K562 (cell line): ENCODE measurements around the gene AGK. TPM values are rescaled to one million over a fixed set of nuclear protein-coding genes. Genes with fewer than 3 reads are reported as not detected.

ENCODE experiments used
- ATAC-seq: fragments of 200-7000 bp; cut with Tn5 transposase; 3 replicates; pipeline ENCODE4 v1.9.1; 2020; ENCODE audit warnings: moderate library complexity
- BruUV-seq: library from RNA; stranded (reverse); fragments of 400-500 nt; replicated peaks from 2 replicates; lab custom pipeline; 2021; lab: Mats Ljungman, UMichigan
- CTCF ChIA-PET: fragments of 300-600 bp; formaldehyde crosslinking; extraction: SDS; loops from one replicate; lab custom pipeline; 2021; ENCODE audit warnings: low intra/inter-chr PET ratio; lab: Yijun Ruan, JAX
- POLR2A ChIA-PET: fragments of 300-600, 350-650 bp; sonication (Branson Sonifier 250); formaldehyde crosslinking; extraction: SDS; loops from one replicate; lab custom pipeline; 2021; ENCODE audit warnings: antibody characterized with exemption, inconsistent platforms; lab: Yijun Ruan, JAX
- DNase-seq, 4 experiments: peaks; one replicate each; pipeline versions ENCODE4 v3.0.0 to v3.0.0-alpha.2; 2011 to 2018; ENCODE audit warnings: low spot score in 3 of 4, mixed read lengths in 3 of 4; ENCODE audit errors: extremely low read depth in 1 of 4
- FAIRE-seq: peaks from 2 replicates; lab custom pipeline; 2011; peaks lifted over from hg19 to GRCh38; lab: Jason Lieb, UNC
- H2AFZ ChIP-seq: 2 replicates; pipeline ENCODE4 v1.6.0; 2011; ENCODE audit warnings: low read depth, low read length, control low read depth, inconsistent platforms
- H3K27ac ChIP-seq: fragments of 200-600 bp; 3 replicates; pipeline ENCODE4 v1.8.0; 2011; ENCODE audit warnings: low read depth, mild to moderate bottlenecking, control low read depth, inconsistent platforms, low read length, moderate library complexity, mixed read lengths; ENCODE audit errors: extremely low read depth
- H3K27me3 ChIP-seq, 2 experiments: fragments of 300-600 bp in 1 of 2; 2 replicates in 1 of 2; 3 replicates in 1 of 2; pipeline versions ENCODE4 v1.6.0 to v1.8.0; 2011; ENCODE audit warnings: inconsistent platforms in 2 of 2, low read length in 2 of 2, mild to moderate bottlenecking in 1 of 2, mixed read lengths in 1 of 2, moderate library complexity in 1 of 2; ENCODE audit not compliant: control insufficient read depth in 2 of 2, insufficient read depth in 2 of 2
- H3K36me3 ChIP-seq: fragments of 300-600 bp; 3 replicates; pipeline ENCODE4 v1.8.0; 2011; ENCODE audit warnings: mild to moderate bottlenecking, low read length, inconsistent platforms; ENCODE audit not compliant: control insufficient read depth, insufficient read depth
- H3K4me1 ChIP-seq, 2 experiments: fragments of 200-600 bp in 1 of 2; replicated peaks in 1 of 2; 2 replicates in 1 of 2; 3 replicates in 1 of 2; pipeline versions ENCODE4 v1.5.1 to v1.8.0; 2011; ENCODE audit warnings: inconsistent platforms in 2 of 2, low read length in 2 of 2, mild to moderate bottlenecking in 1 of 2, mixed read lengths in 1 of 2, moderate library complexity in 1 of 2; ENCODE audit not compliant: control insufficient read depth in 2 of 2, insufficient read depth in 2 of 2
- H3K4me2 ChIP-seq: 2 replicates; pipeline ENCODE4 v1.6.1; 2011; ENCODE audit warnings: low read length, control low read depth, inconsistent platforms, mixed read lengths; ENCODE audit not compliant: insufficient read depth
- H3K4me3 ChIP-seq: fragments of 200-600 bp; sonication (generic), shearing (Covaris generic); 2 replicates; pipeline ENCODE4 v1.5.1; 2016; ENCODE audit warnings: control low read depth, inconsistent platforms
- H3K79me2 ChIP-seq: fragments of 200-600 bp; 3 replicates; pipeline ENCODE4 v1.8.0; 2011; ENCODE audit warnings: low read length, inconsistent platforms; ENCODE audit not compliant: control insufficient read depth, insufficient read depth
- H3K9ac ChIP-seq, 2 experiments: 2 replicates each; pipeline versions ENCODE4 v1.6.0 to v1.6.1; 2011; ENCODE audit warnings: low read depth in 2 of 2, low read length in 2 of 2, control low read depth in 1 of 2, inconsistent platforms in 1 of 2, mild to moderate bottlenecking in 1 of 2, mixed read lengths in 1 of 2; ENCODE audit not compliant: insufficient read depth in 1 of 2
- H3K9me1 ChIP-seq: one replicate; pipeline ENCODE4 v1.6.0; 2011; ENCODE audit warnings: inconsistent platforms, mild to moderate bottlenecking, low read length, moderate library complexity; ENCODE audit not compliant: control insufficient read depth, insufficient read depth
- H3K9me3 ChIP-seq: replicated peaks from 2 replicates; pipeline ENCODE4 v1.5.1; 2011; ENCODE audit warnings: low read depth, low read length, inconsistent platforms; ENCODE audit not compliant: control insufficient read depth, insufficient read depth
- H4K20me1 ChIP-seq: replicated peaks from 2 replicates; pipeline ENCODE4 v1.6.1; 2011; ENCODE audit warnings: low read length, inconsistent platforms, mixed read lengths; ENCODE audit not compliant: control insufficient read depth, insufficient read depth
- CSDE1 ChIP-seq, 2 experiments: fragments of 450-650 bp; IDR thresholded peaks; 2 replicates each; pipeline ENCODE4 v1.6.1; 2016; ENCODE audit warnings: mild to moderate bottlenecking in 1 of 2
- HEY1 ChIP-seq: fragments of 250-450 bp; sonication (Bioruptor Pico); IDR thresholded peaks from 2 replicates; pipeline ENCODE4 v1.5.0; 2020; ENCODE audit warnings: mild to moderate bottlenecking, moderate library complexity, borderline replicate concordance
- KDM4B ChIP-seq, 2 experiments: fragments of 450-650 bp in 1 of 2; sonication (generic) in 1 of 2; IDR thresholded peaks; 2 replicates each; pipeline ENCODE4 v1.6.1; 2016 to 2017; ENCODE audit warnings: borderline replicate concordance in 2 of 2, antibody characterized with exemption in 1 of 2, low read depth in 1 of 2, mild to moderate bottlenecking in 1 of 2
- LARP7 ChIP-seq: fragments of 450-650 bp; IDR thresholded peaks from 2 replicates; pipeline ENCODE4 v1.6.1; 2016
- NFATC3 ChIP-seq: fragments of 450-650 bp; IDR thresholded peaks from 2 replicates; pipeline ENCODE4 v1.6.1; 2017; ENCODE audit warnings: mild to moderate bottlenecking
- NFIC ChIP-seq: fragments of 450-650 bp; IDR thresholded peaks from 2 replicates; pipeline ENCODE4 v1.6.1; 2017; ENCODE audit warnings: mild to moderate bottlenecking, inconsistent platforms
- RBM25 ChIP-seq: fragments of 200-400 bp; formaldehyde crosslinking; IDR thresholded peaks from 2 replicates; pipeline ENCODE4 v1.6.1; 2018; ENCODE audit warnings: low read length, low read depth, moderate library complexity; ENCODE audit not compliant: severe bottlenecking
- TAF1 ChIP-seq: IDR thresholded peaks from 2 replicates; pipeline ENCODE4 v1.6.1; 2011; ENCODE audit warnings: mild to moderate bottlenecking, low read length, moderate library complexity; ENCODE audit not compliant: insufficient read depth, control insufficient read depth, severe bottlenecking; ENCODE audit errors: extremely low read depth
- TEAD1 ChIP-seq, 2 experiments: fragments of 450-650 bp in 1 of 2; sonication (generic) in 1 of 2; formaldehyde crosslinking; IDR thresholded peaks; 2 replicates each; pipeline versions ENCODE4 v1.4.0 to v1.8.0; 2020 to 2022; ENCODE audit warnings: mild to moderate bottlenecking in 2 of 2, missing genetic modification reagents in 1 of 2
- TFAM ChIP-seq: fragments of 250-450 bp; sonication (Bioruptor Pico); conservative IDR thresholded peaks from 2 replicates; pipeline ENCODE4 v1.5.0; 2021; ENCODE audit warnings: mild to moderate bottlenecking, moderate library complexity
- THRAP3 ChIP-seq: fragments of 450-650 bp; IDR thresholded peaks from 2 replicates; pipeline ENCODE4 v1.6.1; 2016; ENCODE audit warnings: mild to moderate bottlenecking, inconsistent platforms, borderline replicate concordance
- ZC3H11A ChIP-seq: IDR thresholded peaks from 2 replicates; pipeline ENCODE4 v1.6.1; 2012; ENCODE audit warnings: low read depth, low read length, improper control_type of control experiment
- ZNF146 ChIP-seq: IDR thresholded peaks from one replicate; pipeline ENCODE4 v1.6.1; 2018; ENCODE audit warnings: missing compliant biosample characterization; ENCODE audit not compliant: unreplicated experiment
- ZNF197 ChIP-seq: fragments of 200-800 bp; sonication (Bioruptor generic); IDR thresholded peaks from 2 replicates; pipeline ENCODE4 v1.6.1; 2016; ENCODE audit warnings: low read depth, missing genetic modification characterization, missing compliant biosample characterization
- WGBS: fragments of 100-300 bp; shearing (Covaris generic); methylation state at CpG from one replicate; pipeline ENCODE4 v1.1.6; 2016; ENCODE audit warnings: low coverage, mixed read lengths; ENCODE audit not compliant: insufficient coverage; ENCODE audit errors: missing lambda C conversion rate; 5-methylcytosine and 5-hydroxymethylcytosine counted together
- in situ Hi-C: fragments of 300-500 bp; cut with MboI; formaldehyde crosslinking; loops from 4 replicates; pipeline ENCODE4 v1.15.0; 2018; ENCODE audit warnings: inconsistent platforms, mixed read lengths
- intact Hi-C: fragments of 100-400 bp; cut with micrococcal nuclease; formaldehyde crosslinking; loops from 2 replicates; pipeline ENCODE4 v1.14.2; 2022
- polyA plus RNA-seq, 8 experiments: library from polyadenylated mRNA; depleted of rRNA in 4 of 8; stranded (reverse) in 5 of 8; unstranded in 3 of 8; fragments of >200 nt; fragmentation: Nextera tagmentation in 2 of 8; fragmentation: Illumina TruSeq in 1 of 8; extraction: Ambion mirVana in 2 of 8; extraction: Trizol in 1 of 8; gene quantifications; 2 replicates each; pipeline versions ENCODE4 v1.2.1 to v1.2.3, GENCODE V29; 2011 to 2014; ENCODE audit warnings: inconsistent platforms in 1 of 8, missing spikeins in 1 of 8
- total RNA-seq, 7 experiments: library from RNA; depleted of rRNA in 6 of 7; stranded (reverse); fragments of >200 nt in 6 of 7; fragmentation: Illumina TruSeq in 2 of 7; extraction: Trizol in 2 of 7; gene quantifications; 2 replicates each; pipeline versions ENCODE4 v1.2.1 to v1.2.3, GENCODE V29; 2011 to 2021; ENCODE audit warnings: low replicate concordance in 1 of 7
- TF ChIP-seq, protein P1 (sequence below): fragments of 450-650 bp; IDR thresholded peaks from 2 replicates; pipeline ENCODE4 v1.6.1; 2014; ENCODE audit warnings: low read depth, mild to moderate bottlenecking, moderate library complexity, borderline replicate concordance
- TF ChIP-seq, protein P2 (sequence below): IDR thresholded peaks from 2 replicates; pipeline ENCODE4 v1.6.1; 2011; ENCODE audit not compliant: insufficient read length; ENCODE audit errors: extremely low read depth

AGK gene
- total and polyA plus RNA-seq, 9 of the 15 experiments (the other 6 are each of a cell fraction or from before 2014, with no cell fraction given): 50.7 to 128 (median 71.8) TPM

GRCh38 chr7:141685285-141686023 lies 134.2 kb downstream of the AGK start (continued):
- TF ChIP-seq ZC3H11A (no peak), RBM25 (no peak)

- ATAC-seq: no peak
- CTCF ChIA-PET: no interaction called here
- no TSS peak for BruUV-seq
- no peaks in the 10 kb centered on the region for H3K4me1 ChIP-seq
- POLR2A ChIA-PET: interaction anchor here (0.6 to 1.1 kb wide), 2 partner anchors 15 to 52 kb away, joined by 3 to 4 read pairs; partner anchors contain the start of gene SSBP1
- no peaks in the 10 kb centered on the region for H3K9me3 ChIP-seq
- no peak overlapping the region for H3K9ac ChIP-seq
- H3K4me3 ChIP-seq: no peak overlapping the region
- no peak for FAIRE-seq
- no peaks in the 10 kb centered on the region for H4K20me1 ChIP-seq
- no peaks in the 10 kb centered on the region for H3K36me3 ChIP-seq
- intact Hi-C loops: no loop called here
- H3K9me1 ChIP-seq: no peaks in the 10 kb centered on the region
- no peak for DNase-seq
- H3K27ac ChIP-seq: no peak overlapping the region
- TF ChIP-seq HEY1 (CRISPR knock-in tag): no peak
- no peak for TF ChIP-seq TEAD1 (CRISPR knock-in tag; IDR thresholded peaks at IDR 0.05)
- no peak for TF ChIP-seq TFAM (CRISPR knock-in tag)
- no peak for TF ChIP-seq NFIC
- no peak for TF ChIP-seq ZNF146
- no peak for TF ChIP-seq CSDE1 (IDR thresholded peaks at IDR 0.05)
- no peak for TF ChIP-seq ZNF197
- no peak for TF ChIP-seq TAF1
- TF ChIP-seq, protein P1, sequence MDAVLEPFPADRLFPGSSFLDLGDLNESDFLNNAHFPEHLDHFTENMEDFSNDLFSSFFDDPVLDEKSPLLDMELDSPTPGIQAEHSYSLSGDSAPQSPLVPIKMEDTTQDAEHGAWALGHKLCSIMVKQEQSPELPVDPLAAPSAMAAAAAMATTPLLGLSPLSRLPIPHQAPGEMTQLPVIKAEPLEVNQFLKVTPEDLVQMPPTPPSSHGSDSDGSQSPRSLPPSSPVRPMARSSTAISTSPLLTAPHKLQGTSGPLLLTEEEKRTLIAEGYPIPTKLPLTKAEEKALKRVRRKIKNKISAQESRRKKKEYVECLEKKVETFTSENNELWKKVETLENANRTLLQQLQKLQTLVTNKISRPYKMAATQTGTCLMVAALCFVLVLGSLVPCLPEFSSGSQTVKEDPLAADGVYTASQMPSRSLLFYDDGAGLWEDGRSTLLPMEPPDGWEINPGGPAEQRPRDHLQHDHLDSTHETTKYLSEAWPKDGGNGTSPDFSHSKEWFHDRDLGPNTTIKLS: no peak
- no peak for TF ChIP-seq KDM4B (IDR thresholded peaks at IDR 0.05; ENCODE audit: borderline replicate concordance in 2 of 2, low read depth in 1 of 2)
- TF ChIP-seq THRAP3: no peak
- TF ChIP-seq, protein P2, sequence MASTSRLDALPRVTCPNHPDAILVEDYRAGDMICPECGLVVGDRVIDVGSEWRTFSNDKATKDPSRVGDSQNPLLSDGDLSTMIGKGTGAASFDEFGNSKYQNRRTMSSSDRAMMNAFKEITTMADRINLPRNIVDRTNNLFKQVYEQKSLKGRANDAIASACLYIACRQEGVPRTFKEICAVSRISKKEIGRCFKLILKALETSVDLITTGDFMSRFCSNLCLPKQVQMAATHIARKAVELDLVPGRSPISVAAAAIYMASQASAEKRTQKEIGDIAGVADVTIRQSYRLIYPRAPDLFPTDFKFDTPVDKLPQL: no peak
- TF ChIP-seq LARP7: no peak
- no peak for TF ChIP-seq NFATC3
- 0% methylated on average over 3 of the region's 3 CpGs for WGBS
- H2AFZ ChIP-seq: no peak overlapping the region
- peaks cover 29 to 35% of the 10 kb centered on the region in 2 experiments for H3K27me3 ChIP-seq
- in situ Hi-C loops: no loop called here
- no peak overlapping the region for H3K4me2 ChIP-seq
- H3K79me2 ChIP-seq: no peaks in the 10 kb centered on the region
These were observed 134.9 kb downstream of the AGK start for GRCh38 chr7:141686074-141686473.
